Tibial artery (tissue), 4 donors: Measurements from ENCODE around the gene CAPN1.
"Not testable (repeated sequence)": the region's sequence is repeated elsewhere in the genome, so short reads cannot be mapped to it uniquely, and the experiment has no call there.

Experiments
- DNase-seq, 2 donors: peaks; one replicate each; pipeline ENCODE4 v3.0.0-alpha.2; 2019
- H3K27ac ChIP-seq, 2 donors: fragments of 200-600 bp; sonication (generic) in 1 of 2; 1 replicate in 1 of 2; 2 replicates in 1 of 2; pipeline ENCODE4 v1.5.1; 2018 to 2019; ENCODE audit warnings: mild to moderate bottlenecking in 1 of 2
- H3K27me3 ChIP-seq, 2 donors: fragments of 200-600 bp; sonication (generic) in 1 of 2; one replicate each; pipeline versions ENCODE4 v1.5.1 to v1.6.0; 2016 to 2019
- H3K36me3 ChIP-seq, 3 donors: fragments of 200-600 bp; sonication (generic) in 2 of 3; one replicate each; pipeline ENCODE4 v1.5.1; 2016 to 2019; ENCODE audit warnings: mild to moderate bottlenecking in 2 of 3
- H3K4me1 ChIP-seq, 4 donors: fragments of 200-600 bp; sonication (generic) in 2 of 4; 1 replicate in 3 of 4; 2 replicates in 1 of 4; pipeline ENCODE4 v1.5.1; 2016 to 2019
- H3K4me3 ChIP-seq, 2 donors: fragments of 200-600 bp; sonication (generic) in 1 of 2; 1 replicate in 1 of 2; 2 replicates in 1 of 2; pipeline ENCODE4 v1.5.1; 2018 to 2019; ENCODE audit warnings: mild to moderate bottlenecking in 2 of 2
- H3K9me3 ChIP-seq, 3 donors: fragments of 200-600 bp; sonication (generic) in 1 of 3; one replicate each; pipeline ENCODE4 v1.5.1; 2016 to 2019
- intact Hi-C: fragments of 100-400 bp; cut with DNase I; formaldehyde crosslinking; loops from one replicate; pipeline ENCODE4 v1.15.0; 2023; ENCODE audit warnings: low total_unique reads
- TF ChIP-seq, protein P1 (sequence below), 2 experiments: fragments of 200-600 bp in 1 of 2; fragments of 450-650 bp in 1 of 2; IDR thresholded peaks; one replicate each; pipeline ENCODE4 v1.5.1; 2017 to 2019; ENCODE audit warnings: antibody characterized with exemption in 2 of 2, mild to moderate bottlenecking in 1 of 2, moderate library complexity in 1 of 2

The CAPN1 gene

DNA sequence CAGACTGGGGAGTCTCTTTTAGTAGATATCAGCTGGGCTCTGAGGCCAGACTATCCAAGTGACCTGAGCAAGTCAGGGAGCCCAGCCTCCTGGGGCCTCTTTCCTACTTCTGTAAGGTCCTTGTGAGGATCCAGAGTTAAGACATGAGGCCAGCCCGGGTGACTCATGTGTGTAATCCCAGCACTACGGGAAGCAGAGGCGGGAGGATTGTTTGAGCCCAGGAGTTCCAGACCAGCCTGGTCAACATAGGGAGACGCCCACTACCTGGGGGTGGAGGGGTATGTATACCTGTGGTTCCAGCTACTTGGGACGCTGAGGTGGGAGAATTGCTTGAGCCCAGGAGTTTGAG lies 43.2 kb downstream of the CAPN1 start:
- DNase-seq, result peak in 1 of 2 donors; percentile 68
- intact Hi-C loops, result loop anchor here (5.0 kb wide), 1 partner anchor 92 kb away; no protein-coding TSS in a partner anchor
- peak overlapping the region; percentile 2 to 54 for H3K27ac ChIP-seq
- H3K4me3 ChIP-seq, result no peak overlapping the region
- TF ChIP-seq, protein P1, sequence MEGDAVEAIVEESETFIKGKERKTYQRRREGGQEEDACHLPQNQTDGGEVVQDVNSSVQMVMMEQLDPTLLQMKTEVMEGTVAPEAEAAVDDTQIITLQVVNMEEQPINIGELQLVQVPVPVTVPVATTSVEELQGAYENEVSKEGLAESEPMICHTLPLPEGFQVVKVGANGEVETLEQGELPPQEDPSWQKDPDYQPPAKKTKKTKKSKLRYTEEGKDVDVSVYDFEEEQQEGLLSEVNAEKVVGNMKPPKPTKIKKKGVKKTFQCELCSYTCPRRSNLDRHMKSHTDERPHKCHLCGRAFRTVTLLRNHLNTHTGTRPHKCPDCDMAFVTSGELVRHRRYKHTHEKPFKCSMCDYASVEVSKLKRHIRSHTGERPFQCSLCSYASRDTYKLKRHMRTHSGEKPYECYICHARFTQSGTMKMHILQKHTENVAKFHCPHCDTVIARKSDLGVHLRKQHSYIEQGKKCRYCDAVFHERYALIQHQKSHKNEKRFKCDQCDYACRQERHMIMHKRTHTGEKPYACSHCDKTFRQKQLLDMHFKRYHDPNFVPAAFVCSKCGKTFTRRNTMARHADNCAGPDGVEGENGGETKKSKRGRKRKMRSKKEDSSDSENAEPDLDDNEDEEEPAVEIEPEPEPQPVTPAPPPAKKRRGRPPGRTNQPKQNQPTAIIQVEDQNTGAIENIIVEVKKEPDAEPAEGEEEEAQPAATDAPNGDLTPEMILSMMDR (IDR thresholded peaks at IDR 0.05), result no peak
- peaks cover 0 to 15% (median 5%) of the 10 kb centered on the region in 4 donors for H3K4me1 ChIP-seq
- H3K27me3 ChIP-seq, result no peaks in the 10 kb centered on the region
- H3K36me3 ChIP-seq, result peaks cover 0 to 10% (median 0%) of the 10 kb centered on the region in 3 donors
- H3K9me3 ChIP-seq, result no peaks in the 10 kb centered on the region

DNA sequence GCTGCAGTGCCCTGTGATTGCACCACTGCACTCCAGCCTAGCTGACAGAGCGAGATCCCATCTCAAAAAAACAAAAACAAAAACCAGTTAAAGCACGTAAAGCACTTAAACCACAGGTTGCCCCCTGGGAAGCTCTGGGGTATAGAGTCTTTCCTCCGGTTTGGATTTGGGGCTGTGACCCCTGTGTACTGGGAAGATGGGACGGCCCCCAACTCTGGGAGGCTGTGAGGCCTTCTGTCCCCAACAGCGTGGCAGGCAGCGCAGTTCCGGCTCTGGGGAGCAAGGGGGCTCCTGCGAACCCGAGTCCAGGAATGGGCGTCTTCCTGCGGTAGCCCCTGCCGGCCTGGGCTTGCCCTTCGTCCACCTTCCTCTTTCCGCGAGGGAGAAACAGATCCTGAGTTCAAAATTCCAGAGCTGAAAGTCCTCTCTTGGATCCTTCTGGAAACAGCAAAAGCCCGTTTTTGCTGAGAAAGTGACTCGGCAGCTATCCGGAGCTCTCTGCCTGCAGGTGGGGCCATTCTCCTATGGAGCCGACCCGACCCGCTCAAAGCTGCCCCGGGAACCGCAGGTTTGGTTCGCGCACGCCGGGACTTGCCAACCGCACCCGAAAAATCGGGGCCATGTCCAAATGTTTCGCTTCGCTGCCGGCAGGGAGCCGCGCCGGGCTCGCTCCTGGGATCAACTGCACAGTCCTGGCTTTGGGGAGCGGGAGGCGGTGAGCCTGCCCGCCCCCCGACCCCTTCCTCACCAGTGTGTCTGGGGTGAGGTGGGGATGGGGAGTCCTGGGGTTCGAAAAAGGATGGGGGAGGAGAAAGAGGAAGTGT lies 43.8 kb downstream of the CAPN1 start:
- intact Hi-C loops, result loop anchor here (5.0 kb wide), 1 partner anchor 92 kb away; no protein-coding TSS in a partner anchor
- H3K4me1 ChIP-seq, result peaks cover 0 to 15% (median 5%) of the 10 kb centered on the region in 4 donors
- H3K36me3 ChIP-seq, result peaks cover 0 to 10% (median 0%) of the 10 kb centered on the region in 3 donors
- TF ChIP-seq, protein P1 (IDR thresholded peaks at IDR 0.05), result peak; percentile 32
- no peaks in the 10 kb centered on the region for H3K27me3 ChIP-seq
- peak overlapping the region; percentile 35 to 49 for H3K4me3 ChIP-seq
- H3K27ac ChIP-seq, result peak overlapping the region; percentile 2 to 54
- H3K9me3 ChIP-seq, result no peaks in the 10 kb centered on the region
- DNase-seq, result peak; percentile 59 to 75

DNA sequence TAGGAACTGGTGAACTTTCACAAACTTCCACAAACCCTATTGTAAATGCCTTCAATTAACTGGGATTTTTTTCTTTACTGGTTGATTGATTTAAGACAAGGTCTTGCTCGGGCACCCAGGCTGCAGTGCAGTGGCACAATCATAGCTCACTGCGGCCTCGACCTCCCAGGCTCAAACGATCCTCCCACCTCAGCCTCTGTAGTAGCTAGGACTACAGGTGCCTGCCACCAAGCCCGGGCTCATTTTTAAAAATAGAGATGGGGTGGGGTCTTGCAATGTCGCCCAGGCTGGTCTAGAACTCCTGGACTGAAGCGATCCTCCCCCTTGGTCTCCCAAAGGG lies 44.3 kb downstream of the CAPN1 start:
- peak overlapping the region; percentile 35 to 49 for H3K4me3 ChIP-seq
- no peaks in the 10 kb centered on the region for H3K27me3 ChIP-seq
- H3K36me3 ChIP-seq, result peaks cover 0 to 10% (median 0%) of the 10 kb centered on the region in 3 donors
- peaks cover 0 to 15% (median 5%) of the 10 kb centered on the region in 4 donors for H3K4me1 ChIP-seq
- intact Hi-C loops, result loop anchor here (5.0 kb wide), 1 partner anchor 91 kb away; no protein-coding TSS in a partner anchor
- TF ChIP-seq, protein P1 (IDR thresholded peaks at IDR 0.05), result no peak
- DNase-seq, result no peak
- peak overlapping the region in 1 of 2 donors; percentile 54 for H3K27ac ChIP-seq
- H3K9me3 ChIP-seq, result no peaks in the 10 kb centered on the region

DNA sequence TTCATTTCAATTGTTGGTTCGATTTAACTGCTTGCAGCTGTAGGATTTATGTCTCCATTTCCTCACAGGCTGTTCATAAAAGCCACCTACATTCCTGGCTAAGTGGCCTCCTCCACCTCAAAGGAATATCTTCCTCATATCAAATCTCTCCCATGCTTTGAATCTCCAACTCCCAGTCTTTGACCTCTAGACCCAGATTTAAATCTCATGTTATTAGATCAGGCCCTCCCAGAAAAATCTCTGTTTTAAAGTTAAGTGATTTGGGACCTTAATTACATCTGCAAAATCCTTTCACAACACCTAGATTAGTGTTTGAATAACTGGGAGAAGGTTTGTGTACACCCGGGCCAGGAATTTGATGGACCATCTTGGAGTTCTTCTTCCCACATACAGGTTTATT lies 46.2 kb downstream of the CAPN1 start:
- peaks cover 0 to 8% (median 0%) of the 10 kb centered on the region in 3 donors for H3K36me3 ChIP-seq
- intact Hi-C loops, result loop anchor here (5.0 kb wide), 1 partner anchor 89 kb away; no protein-coding TSS in a partner anchor
- no peaks in the 10 kb centered on the region for H3K27me3 ChIP-seq
- DNase-seq, result no peak
- no peak overlapping the region for H3K4me3 ChIP-seq
- H3K4me1 ChIP-seq, result peaks cover 0 to 15% (median 5%) of the 10 kb centered on the region in 4 donors
- TF ChIP-seq, protein P1 (IDR thresholded peaks at IDR 0.05), result no peak
- no peaks in the 10 kb centered on the region for H3K9me3 ChIP-seq
- no peak overlapping the region for H3K27ac ChIP-seq

DNA sequence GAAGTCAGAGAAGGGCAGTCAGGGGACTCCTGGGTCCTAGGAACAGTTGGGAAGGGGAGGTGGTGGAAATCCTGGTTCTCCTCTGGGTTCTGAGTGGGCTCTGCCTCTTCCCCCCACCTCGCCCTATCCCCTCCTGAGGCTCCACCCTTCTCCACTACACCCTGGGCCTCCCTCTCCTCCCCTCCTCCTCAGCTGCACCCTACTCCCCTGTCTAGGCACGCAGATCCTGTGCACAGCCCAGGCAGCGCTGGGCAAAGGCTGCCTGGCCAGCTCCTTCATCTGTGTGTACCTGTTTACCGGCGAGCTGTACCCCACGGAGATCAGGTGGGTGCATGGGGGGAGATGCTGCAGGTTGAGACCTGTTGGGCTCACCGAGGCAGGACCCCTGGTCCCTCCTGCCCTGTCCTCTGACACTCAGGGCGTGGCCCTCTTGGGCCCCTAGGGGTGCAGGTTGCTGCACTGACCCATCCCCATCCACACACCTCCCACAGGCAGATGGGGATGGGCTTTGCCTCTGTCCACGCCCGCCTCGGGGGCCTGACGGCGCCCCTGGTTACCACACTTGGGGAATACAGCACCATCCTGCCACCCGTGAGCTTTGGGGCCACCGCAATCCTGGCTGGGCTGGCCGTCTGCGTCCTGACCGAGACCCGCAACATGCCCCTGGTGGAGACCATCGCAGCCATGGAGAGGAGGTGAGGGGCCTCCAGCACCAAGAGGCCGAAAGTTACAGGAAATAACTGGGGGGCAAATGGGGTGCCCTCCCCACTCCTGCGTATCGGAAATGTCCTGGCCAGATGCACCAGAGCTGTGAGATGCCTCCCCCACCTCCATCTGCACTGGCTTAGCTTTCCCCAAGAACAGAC lies 54.7 kb downstream of the CAPN1 start:
- DNase-seq, result no peak
- Histone ChIP-seq H3K4me1 (no peaks in the 10 kb centered on the region), H3K27me3 (no peaks in the 10 kb centered on the region), H3K36me3 (no peaks in the 10 kb centered on the region), H3K9me3 (no peaks in the 10 kb centered on the region), H3K27ac (no peak overlapping the region), H3K4me3 (no peak overlapping the region)
- intact Hi-C loops, result no loop called here
- TF ChIP-seq, protein P1 (IDR thresholded peaks at IDR 0.05), result no peak

DNA sequence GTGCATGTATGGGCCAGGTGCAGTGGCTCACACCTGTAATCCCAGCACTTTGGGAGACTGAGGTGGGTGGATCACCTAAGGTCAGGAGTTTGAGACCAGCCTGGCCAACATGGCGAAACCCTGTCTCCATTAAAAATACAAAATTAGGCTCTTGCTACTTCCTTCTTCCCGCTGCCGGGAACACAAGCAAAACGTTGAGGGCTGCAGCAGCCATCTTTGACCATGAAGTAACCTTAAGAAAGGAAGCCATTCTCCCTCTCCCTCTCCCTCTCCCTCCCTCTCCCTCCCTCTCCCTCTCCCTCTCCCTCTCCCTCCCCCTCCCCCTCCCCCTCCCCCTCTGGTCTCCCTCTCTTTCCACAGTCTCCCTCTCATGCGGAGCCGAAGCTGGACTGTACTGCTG lies 56.6 kb downstream of the CAPN1 start:
- H3K27ac ChIP-seq, H3K36me3 ChIP-seq, H3K4me1 ChIP-seq, DNase-seq, H3K9me3 ChIP-seq, H3K27me3 ChIP-seq, intact Hi-C loops, H3K4me3 ChIP-seq: not testable (repeated sequence)
